Measurements from ENCODE around the gene C8G. TPM values are rescaled to one million over a fixed set of nuclear protein-coding genes. Genes with fewer than 3 reads are reported as not detected.
A peak's percentile ranks its signal among the peaks of the same experiment; 100 is the strongest.

Gene C8G
- total RNA-seq, 2 donors from 2014 or later: not detected

- intact Hi-C loops (cut with DNase I): no loop called here
- no peak for DNase-seq (ENCODE audit: low spot score)
- Histone ChIP-seq H3K36me3 (no peaks in the 10 kb centered on the region), H3K4me3 (no peak overlapping the region), H3K27ac (no peak overlapping the region), H3K4me1 (replicated peaks) (no peaks in the 10 kb centered on the region), H3K9me3 (no peaks in the 10 kb centered on the region), H3K27me3 (replicated peaks; ENCODE audit: insufficient read depth) (peaks cover 1% of the 10 kb centered on the region)
- WGBS: 87% methylated on average over 11 of the region's 11 CpGs
- TF ChIP-seq POLR2A (IDR thresholded peaks at IDR 0.05): no peak
- no peak for TF ChIP-seq CTCF (IDR thresholded peaks at IDR 0.05)
- TF ChIP-seq POLR2AphosphoS5 (IDR thresholded peaks at IDR 0.05): no peak
Measured at GRCh38 chr9:136983656-136984314, 38.7 kb downstream of the C8G start.

- 52% methylated on average over 25 of the region's 29 CpGs for WGBS
- Histone ChIP-seq H3K9me3 (no peaks in the 10 kb centered on the region), H3K27ac (no peak overlapping the region), H3K27me3 (replicated peaks; ENCODE audit: insufficient read depth) (peaks cover 1% of the 10 kb centered on the region), H3K4me1 (replicated peaks) (no peaks in the 10 kb centered on the region), H3K36me3 (no peaks in the 10 kb centered on the region), H3K4me3 (no peak overlapping the region)
- intact Hi-C loops (cut with DNase I): no loop called here
- TF ChIP-seq POLR2AphosphoS5 (IDR thresholded peaks at IDR 0.05) (no peak), POLR2A (IDR thresholded peaks at IDR 0.05) (no peak), CTCF (IDR thresholded peaks at IDR 0.05) (no peak)
- DNase-seq (ENCODE audit: low spot score): no peak
Measured at GRCh38 chr9:136984464-136985026, 39.5 kb downstream of the C8G start.

GRCh38 chr9:136985027-136985602 lies 40.1 kb downstream of the C8G start:
- H3K4me1 ChIP-seq (replicated peaks): no peaks in the 10 kb centered on the region
- H3K4me3 ChIP-seq: no peak overlapping the region
- peaks cover 1% of the 10 kb centered on the region for H3K27me3 ChIP-seq (replicated peaks; ENCODE audit: insufficient read depth)
- TF ChIP-seq POLR2AphosphoS5 (IDR thresholded peaks at IDR 0.05) (no peak), POLR2A (IDR thresholded peaks at IDR 0.05) (no peak), CTCF (IDR thresholded peaks at IDR 0.05) (no peak)
- H3K27ac ChIP-seq: no peak overlapping the region
- WGBS: 9% methylated on average over 31 of the region's 48 CpGs
- intact Hi-C loops (cut with DNase I): no loop called here
- H3K9me3 ChIP-seq: no peaks in the 10 kb centered on the region
- DNase-seq (ENCODE audit: low spot score): no peak
- no peaks in the 10 kb centered on the region for H3K36me3 ChIP-seq

- H3K4me3 ChIP-seq: no peak overlapping the region
- intact Hi-C loops (cut with DNase I): no loop called here
- H3K27me3 ChIP-seq (replicated peaks; ENCODE audit: insufficient read depth): peaks cover 1% of the 10 kb centered on the region
- H3K36me3 ChIP-seq: no peaks in the 10 kb centered on the region
- TF ChIP-seq CTCF (IDR thresholded peaks at IDR 0.05): no peak
- no peak for TF ChIP-seq POLR2A (IDR thresholded peaks at IDR 0.05)
- no peak for TF ChIP-seq POLR2AphosphoS5 (IDR thresholded peaks at IDR 0.05)
- H3K4me1 ChIP-seq (replicated peaks): no peaks in the 10 kb centered on the region
- WGBS: 29% methylated on average over 16 of the region's 33 CpGs
- no peak overlapping the region for H3K27ac ChIP-seq
- no peak for DNase-seq (ENCODE audit: low spot score)
- no peaks in the 10 kb centered on the region for H3K9me3 ChIP-seq
Measured at GRCh38 chr9:136985853-136986252, 40.8 kb downstream of the C8G start.

GRCh38 chr9:136988872-136989271 lies 43.8 kb downstream of the C8G start:
- Histone ChIP-seq H3K4me3 (no peak overlapping the region), H3K4me1 (replicated peaks) (peaks cover 9% of the 10 kb centered on the region), H3K9me3 (no peaks in the 10 kb centered on the region), H3K36me3 (no peaks in the 10 kb centered on the region), H3K27me3 (replicated peaks; ENCODE audit: insufficient read depth) (peaks cover 1% of the 10 kb centered on the region), H3K27ac (peak overlapping the region in 1 of 2 donors; percentile 58)
- DNase-seq (ENCODE audit: low spot score): no peak
- TF ChIP-seq CTCF (IDR thresholded peaks at IDR 0.05): no peak
- TF ChIP-seq POLR2AphosphoS5 (IDR thresholded peaks at IDR 0.05): no peak
- TF ChIP-seq POLR2A (IDR thresholded peaks at IDR 0.05): no peak
- intact Hi-C loops (cut with DNase I): no loop called here
- WGBS: 93% methylated on average over 4 of the region's 4 CpGs

Data from prostate gland (tissue), 2 donors.